H1 (cell line): ENCODE results near the gene ADGRE2. TPM values are rescaled to one million over a fixed set of nuclear protein-coding genes. Genes with fewer than 3 reads are reported as not detected.

Source experiments
- CTCF ChIA-PET: fragments of 300-600 bp; sonication (Branson Sonifier 250); formaldehyde crosslinking; loops from one replicate; lab custom pipeline; 2021; ENCODE audit not compliant: partially characterized antibody; lab: Charles Lee
- POLR2A ChIA-PET: fragments of 300-600 bp; sonication (Branson Sonifier 250); formaldehyde crosslinking; loops from one replicate; lab custom pipeline; 2021; ENCODE audit warnings: inconsistent platforms; ENCODE audit not compliant: partially characterized antibody; lab: Charles Lee
- DNase-seq, 2 experiments: peaks; one replicate each; pipeline versions ENCODE4 v3.0.0 to v3.0.0-alpha.2; 2010 to 2022; ENCODE audit warnings: low spot score in 2 of 2, low read depth in 1 of 2, mixed read lengths in 1 of 2
- FAIRE-seq: peaks from 2 replicates; lab custom pipeline; 2011; peaks lifted over from hg19 to GRCh38; lab: Jason Lieb, UNC
- H2AFZ ChIP-seq: 2 replicates; pipeline ENCODE4 v1.8.1; 2012; ENCODE audit warnings: low read length, inconsistent platforms
- H2AK5ac ChIP-seq: 2 replicates; pipeline ENCODE4 v1.6.1; 2013; ENCODE audit warnings: low read depth, low read length
- H2BK120ac ChIP-seq: replicated peaks from 2 replicates; pipeline ENCODE3; 2013; ENCODE audit warnings: low read depth, low read length, inconsistent platforms
- H2BK12ac ChIP-seq: 2 replicates; pipeline ENCODE4 v1.6.1; 2013; ENCODE audit warnings: low read depth, low read length
- H2BK15ac ChIP-seq: 2 replicates; pipeline ENCODE4 v1.6.1; 2013; ENCODE audit warnings: low read length
- H2BK20ac ChIP-seq: 2 replicates; pipeline ENCODE4 v1.6.1; 2013; ENCODE audit warnings: low read length
- H2BK5ac ChIP-seq: 2 replicates; pipeline ENCODE4 v1.6.1; 2013; ENCODE audit warnings: low read depth, low read length
- H3K14ac ChIP-seq: 2 replicates; pipeline ENCODE4 v1.6.1; 2013; ENCODE audit warnings: inconsistent platforms; ENCODE audit not compliant: insufficient read length
- H3K18ac ChIP-seq: 2 replicates; pipeline ENCODE4 v1.6.1; 2013; ENCODE audit warnings: low read length; ENCODE audit errors: extremely low read depth
- H3K23ac ChIP-seq: 2 replicates; pipeline ENCODE4 v1.6.1; 2013; ENCODE audit warnings: inconsistent platforms; ENCODE audit not compliant: insufficient read length
- H3K23me2 ChIP-seq: 2 replicates; pipeline ENCODE4 v1.6.1; 2013; ENCODE audit warnings: low read depth, low read length
- H3K27ac ChIP-seq: 2 replicates; pipeline ENCODE4 v1.6.1; 2011; ENCODE audit warnings: low read depth, low read length, inconsistent platforms
- H3K27me3 ChIP-seq, 4 experiments: replicated peaks in 1 of 4; 1 replicate in 1 of 4; 2 replicates in 3 of 4; pipeline versions ENCODE4 v1.6.1 to v1.8.1; 2011 to 2013; ENCODE audit warnings: low read length in 3 of 4, mild to moderate bottlenecking in 3 of 4, inconsistent platforms in 2 of 4, mixed read lengths in 2 of 4, moderate library complexity in 1 of 4; ENCODE audit not compliant: control insufficient read depth in 3 of 4, insufficient read depth in 3 of 4; ENCODE audit errors: extremely low read depth in 1 of 4
- H3K36me3 ChIP-seq, 4 experiments: 2 replicates each; pipeline versions ENCODE4 v1.6.1 to v1.8.1; 2011 to 2013; ENCODE audit warnings: mild to moderate bottlenecking in 4 of 4, low read length in 3 of 4, moderate library complexity in 2 of 4, control low read depth in 1 of 4, inconsistent platforms in 1 of 4; ENCODE audit not compliant: insufficient read depth in 4 of 4, control insufficient read depth in 2 of 4
- H3K4ac ChIP-seq: replicated peaks from 2 replicates; pipeline ENCODE3; 2013; ENCODE audit warnings: low read length, low read depth, mixed read lengths, inconsistent platforms; ENCODE audit not compliant: insufficient read length
- H3K4me1 ChIP-seq, 4 experiments: replicated peaks in 1 of 4; 1 replicate in 1 of 4; 2 replicates in 3 of 4; pipeline versions ENCODE4 v1.6.1 to v1.8.1; 2011 to 2013; ENCODE audit warnings: low read length in 3 of 4, inconsistent platforms in 2 of 4, mixed read lengths in 1 of 4; ENCODE audit not compliant: insufficient read depth in 4 of 4, control insufficient read depth in 3 of 4
- H3K4me2 ChIP-seq, 2 experiments: 2 replicates each; pipeline versions ENCODE4 v1.6.1 to v1.8.1; 2011 to 2013; ENCODE audit warnings: low read depth in 2 of 2, low read length in 2 of 2, control low read depth in 1 of 2, inconsistent platforms in 1 of 2, mild to moderate bottlenecking in 1 of 2; ENCODE audit not compliant: insufficient read depth in 1 of 2
- H3K4me3 ChIP-seq, 4 experiments: fragments of 200-600, 300-600 bp in 1 of 4; sonication (generic), shearing (Covaris generic), sonication (Bioruptor Twin) in 1 of 4; 2 replicates each; pipeline versions ENCODE4 v1.5.1 to v1.8.1; 2011 to 2016; ENCODE audit warnings: low read length in 4 of 4, low read depth in 3 of 4, control low read depth in 2 of 4, inconsistent platforms in 2 of 4, mild to moderate bottlenecking in 2 of 4, mixed read lengths in 1 of 4, moderate library complexity in 1 of 4; ENCODE audit not compliant: insufficient read depth in 2 of 4; ENCODE audit errors: extremely low read depth in 1 of 4
- H3K56ac ChIP-seq: replicated peaks from 2 replicates; pipeline ENCODE3; 2013; ENCODE audit warnings: low read depth, mild to moderate bottlenecking, mixed read lengths, low read length, inconsistent platforms; ENCODE audit not compliant: insufficient read length
- H3K79me1 ChIP-seq: 2 replicates; pipeline ENCODE4 v1.6.1; 2013; ENCODE audit warnings: low read depth, low read length, control low read depth
- H3K79me2 ChIP-seq, 2 experiments: 2 replicates each; pipeline versions ENCODE4 v1.6.1 to v1.8.1; 2012 to 2013; ENCODE audit warnings: low read length in 2 of 2, mild to moderate bottlenecking in 2 of 2, inconsistent platforms in 1 of 2; ENCODE audit not compliant: insufficient read depth in 2 of 2, control insufficient read depth in 1 of 2
- H3K9ac ChIP-seq, 4 experiments: replicated peaks in 1 of 4; 1 replicate in 1 of 4; 2 replicates in 3 of 4; pipeline versions ENCODE4 v1.6.1 to v1.8.1; 2011 to 2013; ENCODE audit warnings: low read depth in 3 of 4, low read length in 3 of 4, control low read depth in 2 of 4, mild to moderate bottlenecking in 2 of 4, moderate library complexity in 2 of 4, inconsistent platforms in 1 of 4; ENCODE audit errors: extremely low read depth in 1 of 4
- H3K9me3 ChIP-seq, 2 experiments: 2 replicates each; pipeline versions ENCODE4 v1.6.1 to v1.8.1; 2012 to 2013; ENCODE audit warnings: mild to moderate bottlenecking in 2 of 2, moderate library complexity in 2 of 2, control low read depth in 1 of 2, inconsistent platforms in 1 of 2, low read depth in 1 of 2, low read length in 1 of 2, mixed read lengths in 1 of 2; ENCODE audit not compliant: insufficient read depth in 2 of 2
- H4K20me1 ChIP-seq, 2 experiments: replicated peaks in 1 of 2; 2 replicates each; pipeline versions ENCODE3 to v1.8.1; 2011 to 2013; ENCODE audit warnings: inconsistent platforms in 2 of 2, low read length in 2 of 2, mild to moderate bottlenecking in 1 of 2; ENCODE audit not compliant: insufficient read depth in 2 of 2, control insufficient read depth in 1 of 2
- H4K5ac ChIP-seq: 2 replicates; pipeline ENCODE4 v1.6.1; 2013; ENCODE audit warnings: low read length, low read depth, mixed read lengths, inconsistent platforms; ENCODE audit not compliant: insufficient read length
- H4K8ac ChIP-seq: 2 replicates; pipeline ENCODE4 v1.8.0; 2013; ENCODE audit warnings: mild to moderate bottlenecking, moderate library complexity, low read length, inconsistent platforms; ENCODE audit not compliant: insufficient read depth; ENCODE audit errors: extremely low read depth
- H4K91ac ChIP-seq: replicated peaks from 2 replicates; pipeline ENCODE3; 2013; ENCODE audit warnings: low read length, mixed read lengths, inconsistent platforms; ENCODE audit not compliant: insufficient read length
- CEBPB ChIP-seq: IDR thresholded peaks from 2 replicates; pipeline ENCODE4 v1.6.1; 2012; ENCODE audit warnings: low read depth, low read length
- CREB1 ChIP-seq: IDR thresholded peaks from 2 replicates; pipeline ENCODE4 v1.6.1; 2012; ENCODE audit warnings: inconsistent platforms
- EGR1 ChIP-seq: IDR thresholded peaks from 2 replicates; pipeline ENCODE4 v1.6.1; 2011; ENCODE audit warnings: low read depth, low read length, borderline replicate concordance
- GABPA ChIP-seq: IDR thresholded peaks from 2 replicates; pipeline ENCODE4 v1.6.1; 2011; ENCODE audit warnings: mild to moderate bottlenecking, low read length, moderate library complexity, borderline replicate concordance; ENCODE audit not compliant: insufficient read depth
- GTF2F1 ChIP-seq: IDR thresholded peaks from 2 replicates; pipeline ENCODE4 v1.6.1; 2012; ENCODE audit warnings: low read depth, low read length, improper control_type of control experiment, borderline replicate concordance
- HDAC2 ChIP-seq, 2 experiments: fragments of 300-600 bp in 1 of 2; sonication (generic) in 1 of 2; IDR thresholded peaks; 2 replicates each; pipeline ENCODE4 v1.6.1; 2011 to 2012; ENCODE audit warnings: low read depth in 2 of 2, low read length in 2 of 2, mild to moderate bottlenecking in 2 of 2, moderate library complexity in 2 of 2, borderline replicate concordance in 1 of 2, inconsistent platforms in 1 of 2
- NRF1 ChIP-seq: IDR thresholded peaks from 2 replicates; pipeline ENCODE4 v1.6.1; 2011; ENCODE audit warnings: mild to moderate bottlenecking, low read depth, low read length, improper control_type of control experiment
- PHF8 ChIP-seq: fragments of 200-600 bp; sonication (generic); conservative IDR thresholded peaks from 2 replicates; pipeline ENCODE4 v1.7.1; 2012; ENCODE audit warnings: low read depth, mild to moderate bottlenecking, inconsistent platforms, low read length, moderate library complexity
- POU5F1 ChIP-seq: IDR thresholded peaks from 2 replicates; pipeline ENCODE4 v1.6.1; 2011; ENCODE audit warnings: low read depth, mild to moderate bottlenecking, low read length, moderate library complexity
- TCF12 ChIP-seq: IDR thresholded peaks from 2 replicates; pipeline ENCODE4 v1.6.1; 2011; ENCODE audit warnings: low read depth, mild to moderate bottlenecking, low read length
- YY1 ChIP-seq: IDR thresholded peaks from 2 replicates; pipeline ENCODE4 v1.6.1; 2011; ENCODE audit warnings: low read depth, mild to moderate bottlenecking, low read length
- WGBS, 2 experiments: shearing (Covaris generic) in 1 of 2; methylation state at CpG; one replicate each; pipeline versions ENCODE4 v1.1.6 to v1.1.7; 2013 to 2015; ENCODE audit warnings: low lambda C conversion rate in 2 of 2, mixed read lengths in 2 of 2, inconsistent platforms in 1 of 2, low coverage in 1 of 2, missing lambda C conversion rate in 1 of 2; ENCODE audit not compliant: insufficient replicate concordance in 2 of 2, insufficient coverage in 1 of 2, insufficient read length in 1 of 2; ENCODE audit errors: extremely low coverage in 1 of 2, missing lambda C conversion rate in 1 of 2; 5-methylcytosine and 5-hydroxymethylcytosine counted together
- polyA plus RNA-seq, 7 experiments: library from polyadenylated mRNA; depleted of rRNA in 3 of 7; stranded (reverse) in 5 of 7; unstranded in 2 of 7; fragments of >200 nt in 5 of 7; fragments of 200-250 nt in 2 of 7; gene quantifications; 1 replicate in 5 of 7; 2 replicates in 1 of 7; 4 replicates in 1 of 7; pipeline versions ENCODE4 v1.2.1 to v1.2.3, GENCODE V29; 2011 to 2013; ENCODE audit warnings: missing spikeins in 2 of 7, mixed read lengths in 2 of 7
- total RNA-seq: library from RNA; stranded (reverse); fragmentation: NEBNext Ultra II Directional; extraction: Animal tissue kit (Norgen Biotek cat#: 25700); gene quantifications from 2 replicates; pipeline ENCODE4 v1.2.1, GENCODE V29; 2021
- TF ChIP-seq, protein P1 (sequence below): IDR thresholded peaks from 2 replicates; pipeline ENCODE4 v1.6.1; 2011; ENCODE audit warnings: low read length, improper control_type of control experiment
- TF ChIP-seq, protein P2 (sequence below): IDR thresholded peaks from 2 replicates; pipeline ENCODE4 v1.6.1; 2012; ENCODE audit warnings: inconsistent platforms

The ADGRE2 gene
- total and polyA plus RNA-seq, 2 of the 8 experiments (the other 6 are each of a cell fraction or from before 2014, with no cell fraction given): 2.0 to 4.5 TPM

DNA sequence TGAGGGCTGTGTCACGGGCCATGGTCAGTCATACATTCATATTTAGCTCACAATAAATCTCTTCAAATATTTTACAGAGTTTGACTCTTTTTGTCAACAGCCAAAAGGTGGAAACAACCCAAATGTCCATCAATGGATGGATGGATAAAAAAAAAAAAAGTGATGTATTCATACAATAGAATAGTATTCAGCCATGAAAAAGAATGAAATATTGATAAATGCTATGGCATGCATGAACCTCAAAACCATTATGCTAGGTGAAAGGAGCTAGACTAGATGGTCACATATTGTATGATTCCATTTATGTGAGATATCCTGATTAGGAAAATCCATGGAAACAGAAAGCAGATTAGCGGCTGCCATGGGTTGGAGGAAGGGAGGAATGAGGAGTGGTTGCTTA is 16.2 kb downstream of the ADGRE2 start:
- Histone ChIP-seq H3K4me3 (no peak overlapping the region), H3K9ac (no peak overlapping the region), H4K8ac (no peak overlapping the region), H3K14ac (no peak overlapping the region), H4K20me1 (no peaks in the 10 kb centered on the region), H3K56ac (no peak overlapping the region), H4K91ac (no peak overlapping the region), H2BK120ac (no peak overlapping the region), H4K5ac (no peak overlapping the region), H3K27me3 (no peaks in the 10 kb centered on the region), H2BK12ac (no peak overlapping the region), H3K79me2 (no peaks in the 10 kb centered on the region), H3K23ac (no peak overlapping the region), H3K36me3 (peaks cover 0 to 7% (median 0%) of the 10 kb centered on the region in 4 experiments; a peak in 1 of 8 replicates), H2AK5ac (no peak overlapping the region), H3K79me1 (no peaks in the 10 kb centered on the region), H3K4me2 (no peak overlapping the region), H2BK5ac (no peak overlapping the region), H2BK15ac (no peak overlapping the region), H3K9me3 (no peaks in the 10 kb centered on the region), H3K4ac (no peak overlapping the region), H3K23me2 (peaks cover 2% of the 10 kb centered on the region; the same call in 1 of the 2 replicates), H2AFZ (no peak overlapping the region), H3K27ac (no peak overlapping the region), H3K18ac (no peak overlapping the region), H3K4me1 (no peaks in the 10 kb centered on the region; a peak in 3 of 7 replicates), H2BK20ac (no peak overlapping the region)
- 97% methylated on average over 2 of the region's 2 CpGs; no CpG with 5 or more reads in 1 of the 2 experiments for WGBS, 2 experiments
- no peak for FAIRE-seq
- no peak for DNase-seq
- ChIA-PET POLR2A (interaction anchor here (1.1 kb wide), 1 partner anchor 14 kb away, joined by 3 read pairs; no protein-coding TSS in a partner anchor), CTCF (interaction anchor here (0.6 to 1.2 kb wide), 4 partner anchors 19 to 392 kb away, joined by 3 read pairs; no protein-coding TSS in a partner anchor)
- TF ChIP-seq, protein P1, sequence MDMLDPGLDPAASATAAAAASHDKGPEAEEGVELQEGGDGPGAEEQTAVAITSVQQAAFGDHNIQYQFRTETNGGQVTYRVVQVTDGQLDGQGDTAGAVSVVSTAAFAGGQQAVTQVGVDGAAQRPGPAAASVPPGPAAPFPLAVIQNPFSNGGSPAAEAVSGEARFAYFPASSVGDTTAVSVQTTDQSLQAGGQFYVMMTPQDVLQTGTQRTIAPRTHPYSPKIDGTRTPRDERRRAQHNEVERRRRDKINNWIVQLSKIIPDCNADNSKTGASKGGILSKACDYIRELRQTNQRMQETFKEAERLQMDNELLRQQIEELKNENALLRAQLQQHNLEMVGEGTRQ: no peak
- TF ChIP-seq HDAC2 (IDR thresholded peaks at IDR 0.05; ENCODE audit: borderline replicate concordance in 1 of 2, low read depth in 2 of 2, low read length in 2 of 2) (no peak), NRF1 (no peak), CEBPB (no peak), GABPA (no peak), CREB1 (no peak), GTF2F1 (no peak), EGR1 (no peak), TCF12 (no peak), POU5F1 (no peak), PHF8 (no peak), YY1 (no peak)
- TF ChIP-seq, protein P2, sequence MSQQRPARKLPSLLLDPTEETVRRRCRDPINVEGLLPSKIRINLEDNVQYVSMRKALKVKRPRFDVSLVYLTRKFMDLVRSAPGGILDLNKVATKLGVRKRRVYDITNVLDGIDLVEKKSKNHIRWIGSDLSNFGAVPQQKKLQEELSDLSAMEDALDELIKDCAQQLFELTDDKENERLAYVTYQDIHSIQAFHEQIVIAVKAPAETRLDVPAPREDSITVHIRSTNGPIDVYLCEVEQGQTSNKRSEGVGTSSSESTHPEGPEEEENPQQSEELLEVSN: no peak
